Suppressor macrophage treated with lipopolysaccharide for 1 hour (primary cell): ENCODE measurements around the gene C6orf89.

Experiments
- DNase-seq, 3 donors: peaks; one replicate each; pipeline ENCODE4 v3.0.0-alpha.2; 2020 to 2022

C6orf89 gene, protein sequence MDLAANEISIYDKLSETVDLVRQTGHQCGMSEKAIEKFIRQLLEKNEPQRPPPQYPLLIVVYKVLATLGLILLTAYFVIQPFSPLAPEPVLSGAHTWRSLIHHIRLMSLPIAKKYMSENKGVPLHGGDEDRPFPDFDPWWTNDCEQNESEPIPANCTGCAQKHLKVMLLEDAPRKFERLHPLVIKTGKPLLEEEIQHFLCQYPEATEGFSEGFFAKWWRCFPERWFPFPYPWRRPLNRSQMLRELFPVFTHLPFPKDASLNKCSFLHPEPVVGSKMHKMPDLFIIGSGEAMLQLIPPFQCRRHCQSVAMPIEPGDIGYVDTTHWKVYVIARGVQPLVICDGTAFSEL

DNA sequence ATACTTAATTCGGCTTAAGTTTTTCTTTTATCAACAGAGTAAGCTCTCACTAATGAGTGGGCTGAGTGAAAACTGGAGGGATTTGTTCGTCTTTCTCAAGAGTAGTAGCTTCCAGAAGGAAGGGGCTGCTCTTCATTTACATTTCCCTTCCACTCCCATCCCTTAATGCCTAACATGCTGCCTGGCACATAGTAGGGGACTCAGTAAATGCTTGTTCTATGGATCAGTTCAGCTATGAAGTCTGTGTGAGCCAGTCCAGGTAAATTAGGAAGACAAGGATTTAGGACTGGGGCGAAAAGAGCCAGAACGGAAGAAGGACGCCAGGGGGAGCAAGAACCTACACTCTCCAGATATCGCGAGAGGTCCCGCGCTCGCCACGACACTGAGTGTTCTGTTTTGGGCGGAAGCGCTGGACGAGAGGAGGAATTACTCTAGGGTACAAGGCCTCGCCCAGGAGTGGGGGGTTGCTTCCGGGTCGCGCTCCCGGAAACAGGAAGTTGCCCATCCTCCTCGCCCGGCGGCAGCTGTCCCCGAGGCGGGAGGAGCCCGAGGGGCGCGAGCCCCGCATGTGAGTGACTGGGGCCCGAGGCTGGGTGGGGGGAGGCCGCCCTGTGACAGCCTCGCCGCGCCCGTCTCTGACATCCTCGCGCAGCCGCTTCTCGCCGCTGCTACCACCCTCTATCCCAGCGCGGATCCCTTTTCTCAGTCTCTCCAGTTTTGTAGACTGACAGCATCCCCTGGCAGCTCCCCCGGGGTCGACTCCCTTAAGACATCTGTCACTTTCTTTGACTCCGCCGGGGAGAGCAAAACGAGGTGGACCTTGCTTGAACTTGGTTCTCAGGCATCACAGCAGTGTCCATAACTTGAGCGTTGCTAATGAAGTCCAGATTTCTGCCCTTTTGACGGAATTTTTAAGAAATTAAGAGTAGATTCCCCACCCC lies at the start of gene C6orf89:
TSS of gene C6orf89 (plus strand) at position 492 of the 941 bp plus-strand sequence. CDS start 13,493 bp downstream, outside the sequence.
- peak; percentile 98 to 99 (median 99) for DNase-seq

DNA sequence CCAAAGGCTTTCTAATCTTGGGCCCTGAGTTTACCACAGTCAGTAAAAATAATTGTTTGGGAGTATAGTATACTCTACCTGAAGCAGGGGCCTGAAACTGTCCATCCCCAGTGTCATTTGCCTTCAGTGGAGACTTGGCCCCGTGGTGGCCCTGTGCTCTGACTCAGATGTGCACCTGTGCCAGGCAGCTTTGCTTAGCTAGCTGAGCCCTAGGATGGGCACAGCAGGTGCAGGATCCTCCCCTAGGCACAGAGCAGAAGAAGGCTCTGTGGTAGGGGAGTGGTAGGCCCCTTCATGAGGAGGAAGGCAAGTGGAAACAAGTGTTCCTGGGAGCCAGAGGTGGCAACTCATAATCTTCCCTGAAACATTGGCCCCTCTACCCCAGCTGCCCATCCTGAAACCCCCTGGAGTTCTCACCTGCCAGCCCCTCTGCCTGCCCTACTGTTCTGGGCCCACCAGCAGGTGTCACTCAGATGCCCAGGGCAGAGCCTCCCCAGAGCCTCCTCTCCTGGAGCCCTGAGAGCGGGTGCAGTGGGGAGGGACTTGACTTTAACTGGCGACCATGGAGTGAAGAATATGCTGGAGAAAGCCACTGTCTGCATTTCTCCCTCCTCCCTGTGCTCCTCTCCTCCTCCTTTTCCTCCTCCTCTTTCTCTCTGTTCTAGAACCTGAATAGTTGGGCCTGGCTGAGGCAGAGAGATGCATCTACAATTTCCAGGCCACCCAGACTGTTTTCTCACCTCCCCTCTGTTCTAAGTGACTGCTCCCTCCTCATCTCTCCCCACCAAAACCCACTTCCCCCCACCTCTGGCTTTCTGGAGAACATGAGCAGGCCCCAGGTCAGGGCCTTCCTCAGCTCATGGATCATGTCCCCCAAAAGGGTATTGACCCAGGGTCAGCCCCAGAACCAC lies 49.4 kb upstream of the C6orf89 start:
- DNase-seq = no peak

DNA sequence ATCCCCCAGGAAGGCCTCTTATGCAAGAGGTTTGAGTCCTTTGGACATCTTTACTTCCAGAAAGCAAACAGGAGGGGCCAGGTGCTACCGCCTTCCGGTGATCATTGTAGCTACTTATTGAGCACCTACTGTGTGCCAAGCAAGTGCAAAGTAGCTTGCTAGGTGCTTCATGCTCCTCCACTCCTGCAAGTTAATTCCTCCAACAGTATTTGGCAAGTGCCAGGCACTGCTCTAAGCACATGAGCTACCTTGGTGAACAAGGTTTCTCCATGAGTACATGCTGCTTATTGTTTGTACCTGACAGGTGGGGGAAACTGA lies 48.8 kb upstream of the C6orf89 start:
- no peak for DNase-seq

DNA sequence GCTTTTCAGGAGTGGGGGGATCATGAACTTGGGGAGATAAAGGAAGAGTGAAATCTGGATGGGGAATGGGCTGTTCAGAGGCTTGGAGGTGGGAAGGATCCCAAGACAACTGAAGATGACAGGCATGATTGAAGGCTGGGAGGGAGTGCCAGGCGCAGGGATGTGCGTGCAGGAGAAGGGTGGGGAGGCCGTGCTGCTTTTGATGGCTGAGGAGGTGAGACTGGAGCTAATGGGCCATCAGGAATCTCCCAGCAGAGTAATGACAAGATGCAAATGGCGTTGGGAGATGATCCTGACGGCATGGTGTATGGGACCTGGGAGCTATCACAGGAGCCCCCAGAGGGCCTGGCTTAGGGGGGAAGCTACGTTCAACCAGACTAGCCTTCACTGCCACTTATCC lies 48.1 kb upstream of the C6orf89 start:
- DNase-seq = no peak

DNA sequence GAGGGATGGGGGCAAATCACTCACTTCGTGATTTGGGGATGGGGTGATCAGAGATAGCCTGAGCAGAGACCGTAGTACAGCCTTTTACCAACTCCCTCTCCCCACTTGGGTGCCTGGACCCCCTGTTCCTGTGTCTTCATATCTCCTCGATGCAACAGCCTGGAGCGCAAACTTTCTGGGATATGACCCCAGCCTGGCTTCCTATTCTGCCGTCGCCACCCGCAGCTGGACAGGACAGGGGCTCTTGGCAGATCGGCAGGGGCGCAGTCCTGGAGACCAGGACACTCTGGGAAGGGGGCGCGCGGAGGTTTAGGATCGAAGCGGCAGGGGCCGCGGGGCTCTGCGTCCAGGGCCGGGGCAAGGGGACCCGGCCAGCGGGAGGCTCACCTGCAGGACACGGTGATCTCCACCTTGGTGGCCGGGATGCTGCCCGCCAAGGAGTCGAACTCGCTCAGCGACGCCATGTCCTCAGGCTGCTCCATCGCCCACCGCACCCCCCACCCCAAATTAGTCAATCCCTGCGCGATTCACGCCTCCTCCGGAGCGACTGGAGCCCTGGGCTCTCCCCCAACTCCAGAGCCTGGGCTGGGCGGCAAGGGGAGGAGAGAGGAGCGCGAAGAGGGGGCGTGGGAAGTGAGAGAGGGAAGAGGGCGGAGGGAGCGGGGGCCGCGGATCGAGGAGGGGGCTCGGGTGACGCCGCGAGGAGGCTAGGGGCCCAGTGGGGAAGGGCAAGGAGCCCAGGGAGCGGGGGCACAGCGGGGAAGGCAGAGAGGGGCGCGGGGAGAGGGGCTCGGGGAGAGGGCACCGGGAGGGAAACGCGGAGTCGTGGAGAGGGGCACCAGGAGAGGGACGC lies 46.6 kb upstream of the C6orf89 start, which contains the start of gene CPNE5:
TSS of gene CPNE5 (minus strand) at position 549 of the 853 bp plus-strand sequence. CDS start at position 482, 67 bp downstream.
- peak in 1 of 3 donors; percentile 40 for DNase-seq

DNA sequence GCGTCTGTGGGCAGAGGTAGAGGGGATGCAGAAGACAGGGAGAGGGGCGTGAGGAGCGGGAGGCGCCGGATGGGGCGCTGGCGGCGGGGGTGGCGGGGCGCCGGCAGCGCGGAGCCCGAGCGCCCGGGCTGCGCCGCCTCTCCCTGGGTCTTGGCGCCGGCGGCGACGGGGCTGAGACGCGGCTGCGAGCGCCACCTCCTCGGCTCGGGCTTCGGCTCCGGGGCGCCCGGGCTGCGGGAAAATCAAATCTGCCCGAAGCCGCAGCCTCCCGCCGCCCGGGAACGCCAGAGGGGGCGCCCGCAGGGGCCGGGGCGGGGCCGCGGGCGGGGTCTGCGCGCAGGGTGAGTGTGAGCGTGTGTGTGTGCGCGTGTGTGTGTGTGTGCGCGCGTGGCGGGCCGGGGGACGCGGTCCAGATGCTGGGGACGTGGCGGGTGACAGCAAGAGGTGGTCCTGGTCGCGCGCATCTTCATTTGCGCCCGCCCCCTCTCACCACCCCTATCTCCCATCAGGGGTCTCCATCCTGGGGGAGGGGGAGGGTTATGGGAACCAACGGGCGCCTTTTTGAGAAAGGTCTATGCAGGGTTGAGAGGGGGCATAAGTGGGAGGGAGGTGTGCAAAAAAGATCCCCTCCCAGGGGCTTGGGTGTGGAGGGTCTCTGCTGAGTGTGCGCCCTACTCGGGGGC lies 45.9 kb upstream of the C6orf89 start:
- peak; percentile 42 to 79 (median 56) for DNase-seq

DNA sequence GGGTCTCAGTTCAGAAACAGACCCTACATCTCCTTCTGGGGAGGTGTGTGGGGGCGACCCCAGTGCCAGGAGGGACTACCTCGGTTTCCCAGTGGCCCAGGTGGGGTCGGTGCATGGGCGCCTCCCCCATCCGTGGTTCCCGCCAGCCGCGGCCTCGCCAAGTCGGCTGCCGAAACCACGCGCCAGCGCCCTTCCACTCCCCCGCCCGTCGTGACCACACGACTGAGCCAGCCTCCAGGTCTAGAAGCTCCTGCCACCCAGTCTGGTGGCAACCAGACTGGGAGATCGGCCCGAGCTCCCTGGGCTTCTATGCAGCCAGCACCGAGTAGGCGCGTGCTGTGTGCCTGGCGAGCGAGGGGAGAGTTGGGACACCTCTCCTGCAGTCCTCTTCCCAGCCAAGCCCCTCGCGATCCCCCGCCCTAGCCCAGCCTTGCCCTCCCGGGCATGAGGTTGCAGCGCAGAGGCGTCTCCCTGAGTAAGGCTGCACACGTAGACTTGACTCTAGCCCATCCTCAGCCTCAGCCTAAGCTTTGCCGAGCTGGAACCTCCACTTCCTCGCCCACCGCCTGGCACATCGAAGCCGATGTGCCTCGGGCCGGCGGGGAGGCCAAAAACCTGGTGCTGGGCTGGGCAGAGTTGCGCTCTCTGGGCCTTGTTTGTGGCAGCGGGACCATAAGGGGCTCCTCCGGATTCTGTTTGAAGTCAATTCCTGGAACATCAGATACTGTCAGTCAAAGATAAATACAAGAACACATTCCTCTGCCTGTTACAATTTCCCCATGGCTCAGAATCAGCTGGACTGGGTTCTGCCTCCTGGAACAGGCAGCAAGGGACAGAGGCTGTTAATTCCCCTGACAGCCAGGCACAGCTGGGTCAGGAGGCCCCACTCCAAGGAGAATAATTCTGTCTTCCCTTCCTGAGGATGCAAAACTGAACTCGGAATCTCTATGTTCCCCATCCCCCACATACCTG lies 45.0 kb upstream of the C6orf89 start:
- no peak for DNase-seq

DNA sequence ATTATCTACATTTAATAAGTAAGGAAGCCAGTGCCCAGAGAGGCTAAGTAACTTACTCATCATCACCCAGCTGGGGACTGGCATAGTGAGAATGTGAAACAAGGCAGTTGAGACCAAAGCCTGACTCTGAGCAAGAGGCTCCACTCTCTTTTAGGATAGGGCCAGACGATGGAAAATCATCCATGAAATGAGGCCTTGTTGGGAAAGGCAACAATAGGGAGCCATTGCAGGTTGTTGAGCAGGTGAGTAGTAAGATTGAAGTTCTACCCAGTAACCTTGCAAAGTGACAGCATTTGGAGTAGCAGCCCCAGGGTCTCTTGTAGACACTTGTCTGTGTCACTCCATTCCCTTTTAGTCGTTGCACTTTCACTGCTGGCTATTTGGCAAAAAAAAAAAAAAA lies 44.0 kb upstream of the C6orf89 start:
- no peak for DNase-seq

DNA sequence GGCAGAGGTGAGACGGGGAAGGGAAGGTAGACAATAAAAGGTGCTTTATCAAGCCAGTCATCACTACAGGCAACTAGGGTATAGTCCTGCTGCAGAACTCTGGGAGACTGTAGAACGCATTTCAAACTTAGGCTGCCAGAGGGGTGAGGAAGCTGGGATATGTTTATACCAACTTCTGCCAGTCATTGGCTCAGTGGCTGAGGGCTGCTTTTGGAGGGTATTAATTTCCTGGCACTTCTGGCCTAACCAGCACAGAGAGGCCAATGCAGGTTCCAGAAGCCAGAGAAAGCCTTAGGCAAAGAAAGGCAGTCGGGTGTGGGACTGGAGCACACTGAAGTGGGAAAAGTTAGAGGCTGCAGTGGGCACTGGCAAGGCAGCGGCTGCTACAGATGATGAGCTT lies 42.6 kb upstream of the C6orf89 start:
- no peak for DNase-seq

DNA sequence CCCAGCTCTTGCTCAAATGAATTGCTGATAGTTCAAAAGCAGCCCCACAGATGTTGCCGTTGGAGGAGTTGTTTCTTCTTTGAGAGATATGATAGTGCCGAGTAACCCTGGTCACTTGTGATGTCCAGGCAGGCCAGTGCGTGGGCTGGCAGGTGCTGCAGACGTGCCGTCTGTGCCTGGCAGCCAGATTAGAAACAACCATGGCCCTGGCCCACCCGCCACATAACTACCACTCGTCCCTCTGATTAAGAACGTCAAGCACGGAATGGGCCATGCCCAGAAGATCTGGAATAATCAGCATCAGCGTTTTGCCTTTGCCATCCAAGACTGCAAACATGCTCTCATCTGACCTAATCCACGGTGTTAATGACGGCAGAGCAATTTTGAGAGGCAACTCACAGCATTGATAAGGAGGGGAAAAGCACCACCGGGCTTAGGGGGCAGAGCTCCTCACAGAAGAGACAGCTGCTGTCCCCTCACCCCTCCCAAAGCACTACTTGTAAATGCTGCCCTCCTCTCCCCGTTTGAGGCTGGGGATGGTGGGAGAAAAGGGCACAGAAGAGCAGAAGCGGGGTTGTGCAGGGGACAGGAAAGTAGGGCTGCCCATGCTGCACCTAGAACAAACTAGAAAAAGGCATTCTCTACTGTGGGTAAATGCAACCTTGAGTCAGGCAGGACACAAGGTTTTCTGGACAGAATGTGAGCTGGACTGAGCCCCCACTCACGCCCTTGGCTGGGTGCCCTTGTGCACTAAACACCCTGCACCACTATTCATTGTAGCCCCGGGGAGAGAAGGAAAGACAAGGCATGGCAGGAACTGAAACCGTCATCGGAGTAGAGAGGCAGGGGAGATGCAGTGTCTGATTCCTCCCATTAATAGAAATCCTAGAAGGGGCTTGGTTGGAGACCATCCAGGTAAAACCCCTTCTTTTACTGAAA lies 41.3 kb upstream of the C6orf89 start:
- no peak for DNase-seq

DNA sequence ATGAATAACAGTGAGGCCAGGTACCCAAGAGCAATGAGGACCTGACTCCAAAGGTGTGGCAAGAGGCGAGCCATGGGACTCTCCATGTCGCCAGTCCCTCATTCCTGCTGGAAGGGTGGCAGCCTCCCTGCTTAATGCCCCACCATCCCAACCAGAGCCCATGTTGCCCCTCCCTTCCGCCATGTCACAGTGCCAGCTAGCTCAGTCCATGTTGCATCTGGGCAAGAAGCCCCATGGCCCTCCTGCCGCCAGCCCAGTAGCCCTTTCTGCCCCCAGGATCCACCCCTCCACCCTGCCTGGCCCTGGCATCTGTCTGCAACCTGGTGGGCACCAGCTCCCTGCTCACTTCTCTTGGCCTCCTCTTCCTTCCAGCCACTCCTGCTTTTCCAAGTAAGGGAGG lies 40.5 kb upstream of the C6orf89 start:
- DNase-seq = no peak

DNA sequence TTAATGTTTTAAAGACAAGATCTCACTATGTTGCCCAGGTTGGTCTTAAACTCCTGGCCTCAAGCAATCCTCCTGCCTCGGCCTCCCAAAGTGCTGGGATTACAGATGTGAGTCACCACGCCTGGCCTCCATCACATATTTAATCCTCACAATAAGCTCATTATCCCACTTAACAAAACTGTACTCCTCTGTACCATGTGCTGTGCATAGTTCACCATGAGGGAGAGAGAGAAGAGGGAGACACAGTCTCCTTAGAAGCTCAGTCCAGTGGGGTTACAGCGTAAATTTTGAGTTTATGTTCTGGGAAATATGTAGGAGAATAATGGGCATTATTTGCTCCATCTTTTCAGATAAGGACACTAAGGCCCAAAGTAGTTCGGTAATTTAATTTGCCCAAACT lies 38.6 kb upstream of the C6orf89 start:
- no peak for DNase-seq

DNA sequence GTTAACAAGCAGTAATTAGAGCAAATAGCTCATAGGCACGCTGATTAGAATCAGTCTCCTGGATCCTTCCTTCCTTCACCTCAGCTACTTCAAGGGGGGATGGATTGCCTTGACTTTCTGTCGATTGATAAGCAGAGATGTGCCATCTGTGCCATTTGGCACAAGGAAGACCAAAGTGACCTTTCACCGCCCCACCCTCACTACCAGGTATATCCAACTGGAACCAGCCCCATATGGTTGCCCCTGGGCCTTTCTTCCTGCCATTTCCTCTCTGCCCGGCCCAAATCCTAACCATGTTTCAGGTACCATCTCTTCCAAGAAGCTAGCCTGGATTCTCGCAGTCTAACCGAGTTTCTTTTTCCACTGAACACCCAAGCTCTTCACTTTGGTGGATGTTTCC lies 37.8 kb upstream of the C6orf89 start:
- DNase-seq = no peak

DNA sequence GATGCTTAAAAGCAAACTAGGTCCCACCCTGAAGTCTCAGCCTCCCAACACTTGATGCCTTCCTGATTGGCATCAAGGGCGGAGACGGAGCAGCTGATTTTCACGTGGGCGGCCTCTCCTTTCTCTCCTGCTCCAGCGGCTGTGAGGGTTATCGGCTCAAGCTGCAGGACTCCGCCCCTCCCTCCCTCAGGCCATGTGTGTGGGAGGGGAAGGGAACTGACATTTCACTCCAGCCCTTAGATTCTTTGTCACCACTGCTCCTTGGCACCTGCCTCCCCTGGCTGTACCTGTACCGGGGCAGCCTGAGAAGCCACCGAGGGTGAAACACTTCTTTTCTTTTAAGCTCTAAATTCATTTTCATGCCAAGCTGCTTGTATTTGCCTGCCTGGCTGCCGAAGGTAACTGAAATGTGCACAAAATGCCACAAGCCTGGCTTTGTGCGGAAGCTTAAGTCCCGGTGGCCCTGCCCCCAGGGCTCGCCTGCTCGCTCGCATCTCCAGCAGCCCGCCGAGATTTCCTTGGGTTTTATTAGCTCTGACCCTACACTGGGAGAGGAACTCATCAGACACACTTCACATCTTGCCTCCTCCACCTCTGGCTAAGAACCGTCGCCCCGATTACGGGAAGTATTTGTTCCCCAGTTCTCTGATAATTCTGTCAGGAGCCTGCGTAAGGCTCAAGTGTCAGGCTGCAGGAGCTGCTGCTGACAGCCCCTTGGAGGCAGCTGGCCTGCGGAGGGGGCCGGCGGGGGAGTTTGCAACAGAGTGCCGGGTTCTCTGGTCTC lies 36.9 kb upstream of the C6orf89 start:
- DNase-seq = peak; percentile 66 to 80 (median 68)

DNA sequence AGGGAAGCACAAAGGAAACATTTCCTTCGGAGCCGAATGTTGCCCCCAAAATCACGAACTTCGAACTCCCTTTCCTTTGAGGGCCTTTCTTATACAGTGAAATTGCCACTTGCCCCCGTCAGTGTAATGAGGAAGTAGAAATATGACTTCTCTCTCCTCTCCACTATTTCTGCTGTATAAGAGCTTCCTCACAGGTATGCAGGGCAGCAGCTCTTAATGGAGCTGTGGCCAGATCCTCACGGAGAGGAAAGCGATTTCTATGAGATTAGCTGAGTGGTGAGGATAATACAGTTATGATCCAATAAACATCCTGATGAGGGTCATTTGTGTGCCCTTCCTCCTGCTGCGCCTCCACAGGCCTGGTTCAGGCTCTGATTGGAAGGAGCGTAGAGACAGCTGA lies 35.7 kb upstream of the C6orf89 start:
- peak in 1 of 3 donors; percentile 26 for DNase-seq

DNA sequence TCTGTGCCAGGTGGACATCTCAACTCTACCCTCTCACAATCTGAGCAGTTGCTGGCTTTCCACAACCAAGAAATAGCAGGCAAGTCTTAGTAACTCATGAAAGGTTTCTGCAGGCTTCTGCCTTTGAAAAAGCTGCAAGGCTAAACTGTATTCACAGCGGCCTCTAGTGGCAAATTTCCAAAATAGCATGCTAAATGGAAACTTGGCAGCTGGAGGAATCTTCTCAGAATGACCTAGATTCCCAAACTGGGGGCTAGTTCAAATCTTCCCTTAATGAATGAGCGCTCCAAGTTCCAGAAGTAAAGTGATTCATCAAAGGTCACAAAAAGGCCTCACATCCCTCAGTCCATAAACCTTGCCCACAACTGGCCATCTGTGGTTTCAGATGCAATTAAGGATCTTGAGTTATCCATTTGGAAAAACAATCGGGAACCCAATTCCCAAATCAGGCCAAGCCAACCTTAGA lies 34.6 kb upstream of the C6orf89 start:
- peak; percentile 73 to 89 (median 82) for DNase-seq

DNA sequence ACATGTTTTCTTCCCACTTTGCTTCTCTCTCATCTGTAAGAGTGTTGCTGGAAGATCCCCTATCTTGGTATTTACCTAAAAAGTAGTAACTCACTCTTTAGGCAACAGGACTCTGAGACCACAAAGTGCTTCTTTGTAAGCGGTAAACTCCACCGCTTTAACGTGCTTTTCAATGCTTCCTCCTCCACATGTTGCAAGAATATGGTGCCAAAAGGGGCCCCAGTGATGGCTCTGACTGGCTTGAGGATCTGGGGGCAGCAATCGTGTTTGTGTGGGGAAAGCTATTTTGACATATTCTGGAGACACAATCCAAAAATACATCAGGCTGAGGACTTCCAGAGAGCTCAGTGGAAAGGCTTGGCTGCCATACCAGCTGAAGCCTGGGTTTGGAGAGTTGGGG lies 34.1 kb upstream of the C6orf89 start:
- DNase-seq = no peak
